ENCODE results near the gene SYAP1. TPM values are rescaled to one million over a fixed set of nuclear protein-coding genes. Genes with fewer than 3 reads are reported as not detected.
"Not testable (repeated sequence)": the region's sequence is repeated elsewhere in the genome, so short reads cannot be mapped to it uniquely, and the experiment has no call there.

SYAP1 gene
- total RNA-seq, 1 donor from 2014 or later = 16.8 TPM

GRCh38 chrX:16771483-16772398 lies 52.3 kb downstream of the SYAP1 start:
- no peak overlapping the region for H3K4me3 Mint-ChIP-seq
- TF ChIP-seq CTCF (IDR thresholded peaks at IDR 0.05) = no peak
- intact Hi-C loops (cut with micrococcal nuclease) = no loop called here
- H3K27me3 Mint-ChIP-seq = no peaks in the 10 kb centered on the region
- POLR2A ChIA-PET = no interaction called here
- no peak for DNase-seq
- no peaks in the 10 kb centered on the region for H3K9me3 Mint-ChIP-seq
- peaks cover under 1% of the 10 kb centered on the region for H3K4me1 Mint-ChIP-seq
- ATAC-seq (ENCODE audit: low read depth) = no peak
- H3K36me3 Mint-ChIP-seq (ENCODE audit: low read depth) = no peaks in the 10 kb centered on the region
- H3K27ac Mint-ChIP-seq = no peak overlapping the region
- CTCF ChIA-PET = no interaction called here

GRCh38 chrX:16772460-16772859 lies 53.0 kb downstream of the SYAP1 start:
- ATAC-seq (ENCODE audit: low read depth) (no peak), DNase-seq (no peak)
- Mint-ChIP-seq H3K27ac (no peak overlapping the region), H3K27me3 (no peaks in the 10 kb centered on the region), H3K4me1 (peaks cover 2% of the 10 kb centered on the region), H3K36me3 (ENCODE audit: low read depth) (no peaks in the 10 kb centered on the region), H3K9me3 (no peaks in the 10 kb centered on the region), H3K4me3 (no peak overlapping the region)
- ChIA-PET CTCF (no interaction called here), POLR2A (no interaction called here)
- intact Hi-C loops (cut with micrococcal nuclease) = no loop called here
- TF ChIP-seq CTCF (IDR thresholded peaks at IDR 0.05) = no peak

GRCh38 chrX:16774746-16775145 lies 55.3 kb downstream of the SYAP1 start:
- H3K36me3 Mint-ChIP-seq (ENCODE audit: low read depth) = no peaks in the 10 kb centered on the region
- intact Hi-C loops (cut with micrococcal nuclease) = no loop called here
- ChIA-PET CTCF (no interaction called here), POLR2A (no interaction called here)
- no peak for TF ChIP-seq CTCF (IDR thresholded peaks at IDR 0.05)
- no peaks in the 10 kb centered on the region for H3K27me3 Mint-ChIP-seq
- ATAC-seq (ENCODE audit: low read depth) = no peak
- no peaks in the 10 kb centered on the region for H3K9me3 Mint-ChIP-seq
- no peak overlapping the region for H3K27ac Mint-ChIP-seq
- H3K4me3 Mint-ChIP-seq = no peak overlapping the region
- H3K4me1 Mint-ChIP-seq = peaks cover 2% of the 10 kb centered on the region
- DNase-seq = no peak

GRCh38 chrX:16778545-16778944 lies 59.1 kb downstream of the SYAP1 start:
- H3K27me3 Mint-ChIP-seq = no peaks in the 10 kb centered on the region
- POLR2A ChIA-PET = no interaction called here

GRCh38 chrX:16778993-16779392 lies 59.6 kb downstream of the SYAP1 start:
- no peak for ATAC-seq (ENCODE audit: low read depth)
- Mint-ChIP-seq H3K4me3 (no peak overlapping the region), H3K27me3 (no peaks in the 10 kb centered on the region), H3K27ac (no peak overlapping the region), H3K9me3 (no peaks in the 10 kb centered on the region), H3K36me3 (ENCODE audit: low read depth) (no peaks in the 10 kb centered on the region), H3K4me1 (peaks cover 2% of the 10 kb centered on the region)
- no peak for TF ChIP-seq CTCF (IDR thresholded peaks at IDR 0.05)
- POLR2A ChIA-PET = no interaction called here
- CTCF ChIA-PET = no interaction called here
- no peak for DNase-seq
- intact Hi-C loops (cut with micrococcal nuclease) = no loop called here

More at GRCh38 chrX:16778545-16778944, 59.1 kb downstream of the SYAP1 start:
- no peak for TF ChIP-seq CTCF (IDR thresholded peaks at IDR 0.05)
- CTCF ChIA-PET = no interaction called here
- ATAC-seq (ENCODE audit: low read depth) (no peak), DNase-seq (no peak)
- Mint-ChIP-seq H3K27ac (no peak overlapping the region), H3K4me1 (peaks cover 2% of the 10 kb centered on the region), H3K9me3 (no peaks in the 10 kb centered on the region), H3K36me3 (ENCODE audit: low read depth) (no peaks in the 10 kb centered on the region), H3K4me3 (no peak overlapping the region)
- intact Hi-C loops (cut with micrococcal nuclease) = no loop called here

- DNase-seq; ATAC-seq (ENCODE audit: low read depth): not testable (repeated sequence)
- intact Hi-C loops (cut with micrococcal nuclease) = loop anchor here (10.0 kb wide), 1 partner anchor 1105 kb away; no protein-coding TSS in a partner anchor
Observed at GRCh38 chrX:16779815-16780214, 60.4 kb downstream of the SYAP1 start.

More at GRCh38 chrX:16779815-16780214, 60.4 kb downstream of the SYAP1 start:
- POLR2A ChIA-PET; H3K4me1 Mint-ChIP-seq; H3K27ac Mint-ChIP-seq; CTCF ChIA-PET; H3K9me3 Mint-ChIP-seq; H3K4me3 Mint-ChIP-seq; H3K27me3 Mint-ChIP-seq; H3K36me3 Mint-ChIP-seq (ENCODE audit: low read depth): not testable (repeated sequence)

Data from activated B cell treated with CpG ODN at 0.5 μM for 24 hours (primary cell).